PC-3 (cell line): ENCODE data around the gene LYPLA2.

ENCODE experiments used
- EZH2 ChIP-seq: fragments of 300-600 bp; sonication (generic); IDR thresholded peaks from one replicate; pipeline ENCODE4 v1.6.1; 2017; ENCODE audit warnings: antibody characterized with exemption, mild to moderate bottlenecking, low read length; ENCODE audit not compliant: unreplicated experiment
- EZH2phosphoT487 ChIP-seq: fragments of 300-600 bp; sonication (generic); IDR thresholded peaks from 2 replicates; pipeline ENCODE4 v1.6.1; 2018; ENCODE audit warnings: mild to moderate bottlenecking, antibody characterized with exemption, low read length, borderline replicate concordance
- TF ChIP-seq, protein P1 (sequence below): fragments of 300-600 bp; sonication (generic); conservative IDR thresholded peaks from 2 replicates; pipeline ENCODE4 v1.5.1; 2017; ENCODE audit warnings: antibody characterized with exemption, low read depth, mild to moderate bottlenecking, low read length

DNA sequence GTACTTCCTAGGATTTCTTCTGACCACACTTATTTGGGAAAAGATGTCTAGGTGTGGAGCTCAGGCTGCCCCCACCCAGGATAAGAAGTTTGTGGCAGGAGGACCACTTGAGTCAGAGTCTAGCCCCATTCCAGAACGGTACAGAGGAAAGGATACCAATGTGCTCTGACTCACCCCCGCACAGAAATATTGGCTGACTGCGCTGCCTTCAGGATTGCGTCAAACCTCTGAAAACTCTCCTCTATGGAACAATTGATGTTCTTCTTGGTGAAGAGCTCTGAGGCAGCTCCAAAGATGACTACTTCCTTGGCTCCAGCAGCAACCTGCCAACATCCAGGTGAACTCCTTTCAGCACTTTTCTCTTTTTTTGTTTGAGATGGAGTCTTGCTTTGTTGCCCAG, 23.1 kb downstream of the LYPLA2 start:
- TF ChIP-seq, protein P1, sequence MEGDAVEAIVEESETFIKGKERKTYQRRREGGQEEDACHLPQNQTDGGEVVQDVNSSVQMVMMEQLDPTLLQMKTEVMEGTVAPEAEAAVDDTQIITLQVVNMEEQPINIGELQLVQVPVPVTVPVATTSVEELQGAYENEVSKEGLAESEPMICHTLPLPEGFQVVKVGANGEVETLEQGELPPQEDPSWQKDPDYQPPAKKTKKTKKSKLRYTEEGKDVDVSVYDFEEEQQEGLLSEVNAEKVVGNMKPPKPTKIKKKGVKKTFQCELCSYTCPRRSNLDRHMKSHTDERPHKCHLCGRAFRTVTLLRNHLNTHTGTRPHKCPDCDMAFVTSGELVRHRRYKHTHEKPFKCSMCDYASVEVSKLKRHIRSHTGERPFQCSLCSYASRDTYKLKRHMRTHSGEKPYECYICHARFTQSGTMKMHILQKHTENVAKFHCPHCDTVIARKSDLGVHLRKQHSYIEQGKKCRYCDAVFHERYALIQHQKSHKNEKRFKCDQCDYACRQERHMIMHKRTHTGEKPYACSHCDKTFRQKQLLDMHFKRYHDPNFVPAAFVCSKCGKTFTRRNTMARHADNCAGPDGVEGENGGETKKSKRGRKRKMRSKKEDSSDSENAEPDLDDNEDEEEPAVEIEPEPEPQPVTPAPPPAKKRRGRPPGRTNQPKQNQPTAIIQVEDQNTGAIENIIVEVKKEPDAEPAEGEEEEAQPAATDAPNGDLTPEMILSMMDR: no peak
- no peak for TF ChIP-seq EZH2
- no peak for TF ChIP-seq EZH2phosphoT487
